Measurements from ENCODE around the gene NAV2.

The NAV2 gene

DNA sequence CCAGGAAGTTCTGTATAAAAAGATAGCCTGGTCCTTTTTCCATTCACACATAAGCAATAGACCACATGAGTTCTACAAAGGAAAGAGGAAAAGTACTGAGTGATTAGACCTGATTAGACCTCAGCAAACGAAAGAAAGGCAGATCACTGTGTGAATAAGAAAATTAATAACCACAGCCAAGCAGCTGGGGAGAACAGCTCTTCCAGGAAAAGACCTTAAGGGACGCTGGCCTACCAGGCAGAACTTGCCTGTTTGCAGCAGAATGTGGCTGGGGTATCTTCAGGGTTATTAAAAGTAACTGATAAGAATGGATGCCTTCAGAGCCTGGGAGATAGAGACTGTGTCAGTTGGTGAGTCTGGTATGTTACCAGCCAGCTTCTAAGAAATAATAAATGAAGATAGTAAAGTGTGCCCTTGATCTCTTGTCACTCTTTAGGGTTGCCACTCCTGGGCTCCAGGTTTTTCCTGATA is 274.7 kb downstream of the NAV2 start:
- no peaks in the 10 kb centered on the region for H3K9me3 ChIP-seq (ENCODE audit: insufficient read depth, low read depth, low read length)
- H3K23ac ChIP-seq (ENCODE audit: low read length) = no peak overlapping the region
- H4K91ac ChIP-seq (ENCODE audit: low read depth, low read length) = no peak overlapping the region
- H3K4me1 ChIP-seq (ENCODE audit: control insufficient read depth in 1 of 2, insufficient read depth in 2 of 2, low read length in 2 of 2) = peaks cover 2% of the 10 kb centered on the region in 2 experiments
- H3K36me3 ChIP-seq (ENCODE audit: control insufficient read depth in 1 of 2, insufficient read depth in 2 of 2, low read length in 2 of 2) = peaks cover 0 to 2% of the 10 kb centered on the region in 2 experiments
- no CpG with 5 or more reads among the region's 2 CpGs for WGBS (ENCODE audit: extremely low coverage, insufficient coverage, insufficient read length)
- no peak overlapping the region for H4K12ac ChIP-seq (ENCODE audit: low read depth, low read length)
- peak in 1 of 2 donors; percentile 34 for DNase-seq
- H2BK5ac ChIP-seq (ENCODE audit: low read depth, low read length, poor library complexity) = no peak overlapping the region
- no peak overlapping the region for H3K4ac ChIP-seq (ENCODE audit: low read depth, low read length)
- H3K27ac ChIP-seq (ENCODE audit: low read depth, low read length) = no peak overlapping the region
- no peak overlapping the region for H3K14ac ChIP-seq (ENCODE audit: low read length)
- H3K79me2 ChIP-seq (ENCODE audit: control insufficient read depth, insufficient read depth, low read length, poor library complexity) = no peaks in the 10 kb centered on the region
- no peak overlapping the region for H2BK12ac ChIP-seq (ENCODE audit: low read length)
- H2AK5ac ChIP-seq (ENCODE audit: low read length) = no peak overlapping the region
- H2AFZ ChIP-seq (ENCODE audit: insufficient read depth, low read length, poor library complexity) = no peak overlapping the region
- H3K9ac ChIP-seq (ENCODE audit: low read length) = no peak overlapping the region
- no peaks in the 10 kb centered on the region for H3K27me3 ChIP-seq (ENCODE audit: insufficient read depth, low read length)
- H4K8ac ChIP-seq (ENCODE audit: low read depth, low read length) = no peak overlapping the region
- H3K4me3 ChIP-seq (ENCODE audit: low read depth, low read length) = no peak overlapping the region
- no peaks in the 10 kb centered on the region for H3K79me1 ChIP-seq (ENCODE audit: low read length)
- H3K4me2 ChIP-seq (ENCODE audit: low read length) = no peak overlapping the region
- H2BK120ac ChIP-seq (ENCODE audit: insufficient read depth, low read length, poor library complexity) = no peak overlapping the region
- H3K18ac ChIP-seq (ENCODE audit: low read length) = no peak overlapping the region

- no peaks in the 10 kb centered on the region for H3K9me3 ChIP-seq (ENCODE audit: insufficient read depth, low read depth, low read length)
- peak overlapping the region; percentile 8 for H3K18ac ChIP-seq (ENCODE audit: low read length)
- H3K4me1 ChIP-seq (ENCODE audit: control insufficient read depth in 1 of 2, insufficient read depth in 2 of 2, low read length in 2 of 2) = no peaks in the 10 kb centered on the region
- H2AFZ ChIP-seq (ENCODE audit: insufficient read depth, low read length, poor library complexity) = no peak overlapping the region
- no peak overlapping the region for H2BK12ac ChIP-seq (ENCODE audit: low read length)
- no peak overlapping the region for H3K23ac ChIP-seq (ENCODE audit: low read length)
- no peak overlapping the region for H3K4ac ChIP-seq (ENCODE audit: low read depth, low read length)
- H2BK5ac ChIP-seq (ENCODE audit: low read depth, low read length, poor library complexity) = no peak overlapping the region
- no CpG with 5 or more reads among the region's 2 CpGs for WGBS (ENCODE audit: extremely low coverage, insufficient coverage, insufficient read length)
- no peak overlapping the region for H3K4me3 ChIP-seq (ENCODE audit: low read depth, low read length)
- H3K79me1 ChIP-seq (ENCODE audit: low read length) = no peaks in the 10 kb centered on the region
- no peak overlapping the region for H3K14ac ChIP-seq (ENCODE audit: low read length)
- H3K9ac ChIP-seq (ENCODE audit: low read length) = no peak overlapping the region
- H2AK5ac ChIP-seq (ENCODE audit: low read length) = no peak overlapping the region
- H3K79me2 ChIP-seq (ENCODE audit: control insufficient read depth, insufficient read depth, low read length, poor library complexity) = no peaks in the 10 kb centered on the region
- H3K27me3 ChIP-seq (ENCODE audit: insufficient read depth, low read length) = no peaks in the 10 kb centered on the region
- H2BK120ac ChIP-seq (ENCODE audit: insufficient read depth, low read length, poor library complexity) = no peak overlapping the region
- no peak overlapping the region for H4K91ac ChIP-seq (ENCODE audit: low read depth, low read length)
- DNase-seq = peak; percentile 80 to 90
- H4K12ac ChIP-seq (ENCODE audit: low read depth, low read length) = no peak overlapping the region
- H4K8ac ChIP-seq (ENCODE audit: low read depth, low read length) = no peak overlapping the region
- H3K36me3 ChIP-seq (ENCODE audit: control insufficient read depth in 1 of 2, insufficient read depth in 2 of 2, low read length in 2 of 2) = peaks cover 0 to 2% of the 10 kb centered on the region in 2 experiments
- H3K27ac ChIP-seq (ENCODE audit: low read depth, low read length) = no peak overlapping the region
- H3K4me2 ChIP-seq (ENCODE audit: low read length) = no peak overlapping the region
Observed at GRCh38 chr11:19988598-19988997, 276.0 kb downstream of the NAV2 start.

DNA sequence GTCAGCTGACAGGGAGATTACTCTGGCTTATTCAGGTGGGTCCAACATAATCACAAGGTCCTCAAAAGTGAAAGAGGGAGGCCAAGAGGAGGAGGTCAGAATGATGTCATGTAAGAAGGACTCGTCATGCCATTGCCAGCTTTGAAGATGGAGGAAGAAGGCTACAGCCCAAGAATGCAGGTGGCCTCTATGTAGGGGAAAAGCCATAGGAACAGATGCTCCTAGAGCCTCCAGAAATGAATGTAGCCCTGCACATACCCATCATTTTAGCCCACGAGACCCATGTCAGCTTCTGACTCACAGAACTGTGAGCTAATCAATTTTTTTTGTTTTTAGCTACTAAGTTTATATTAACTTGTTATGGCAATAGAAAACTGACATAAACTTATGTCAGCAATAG is 276.6 kb downstream of the NAV2 start:
- no peak overlapping the region for H2AK5ac ChIP-seq (ENCODE audit: low read length)

DNA sequence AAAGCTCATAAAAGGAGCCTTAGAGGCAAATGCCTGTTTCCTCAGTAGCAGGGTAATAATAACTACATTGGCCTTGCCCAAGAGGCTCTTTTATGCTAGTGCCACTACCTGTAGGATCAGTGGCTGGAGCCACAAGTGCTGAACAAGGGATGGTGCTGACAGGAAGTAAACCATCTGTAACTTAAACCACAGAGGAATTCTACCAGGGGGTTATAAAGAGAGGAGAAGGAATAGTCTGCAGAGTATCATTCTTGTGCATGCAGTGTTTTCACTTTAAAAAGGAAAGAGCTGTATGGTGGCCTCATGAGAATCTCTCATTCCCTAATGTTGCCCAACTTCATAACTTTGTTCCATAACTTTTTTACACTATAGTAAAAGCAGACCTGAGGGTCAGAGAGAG is 279.5 kb downstream of the NAV2 start:
- Histone ChIP-seq H4K8ac (ENCODE audit: low read depth, low read length) (no peak overlapping the region), H3K79me2 (ENCODE audit: control insufficient read depth, insufficient read depth, low read length, poor library complexity) (no peaks in the 10 kb centered on the region), H3K4me2 (ENCODE audit: low read length) (no peak overlapping the region), H3K9me3 (ENCODE audit: insufficient read depth, low read depth, low read length) (no peaks in the 10 kb centered on the region), H2BK120ac (ENCODE audit: insufficient read depth, low read length, poor library complexity) (no peak overlapping the region), H3K4ac (ENCODE audit: low read depth, low read length) (no peak overlapping the region), H3K14ac (ENCODE audit: low read length) (no peak overlapping the region), H3K36me3 (ENCODE audit: control insufficient read depth in 1 of 2, insufficient read depth in 2 of 2, low read length in 2 of 2) (no peaks in the 10 kb centered on the region), H4K91ac (ENCODE audit: low read depth, low read length) (no peak overlapping the region), H3K9ac (ENCODE audit: low read length) (no peak overlapping the region), H3K4me3 (ENCODE audit: low read depth, low read length) (no peak overlapping the region), H3K18ac (ENCODE audit: low read length) (no peak overlapping the region), H2AK5ac (ENCODE audit: low read length) (no peak overlapping the region), H2BK12ac (ENCODE audit: low read length) (no peak overlapping the region), H3K27ac (ENCODE audit: low read depth, low read length) (no peak overlapping the region), H3K23ac (ENCODE audit: low read length) (no peak overlapping the region), H3K27me3 (ENCODE audit: insufficient read depth, low read length) (no peaks in the 10 kb centered on the region), H2AFZ (ENCODE audit: insufficient read depth, low read length, poor library complexity) (no peak overlapping the region), H2BK5ac (ENCODE audit: low read depth, low read length, poor library complexity) (no peak overlapping the region), H3K4me1 (ENCODE audit: control insufficient read depth in 1 of 2, insufficient read depth in 2 of 2, low read length in 2 of 2) (peaks cover 3 to 16% of the 10 kb centered on the region in 2 experiments), H3K79me1 (ENCODE audit: low read length) (no peaks in the 10 kb centered on the region), H4K12ac (ENCODE audit: low read depth, low read length) (no peak overlapping the region)
- DNase-seq = no peak

More for the DNA sequence above, 276.6 kb downstream of the NAV2 start:
- no peak overlapping the region for H4K91ac ChIP-seq (ENCODE audit: low read depth, low read length)
- no peak overlapping the region for H4K12ac ChIP-seq (ENCODE audit: low read depth, low read length)
- no peak overlapping the region for H3K9ac ChIP-seq (ENCODE audit: low read length)
- H2BK5ac ChIP-seq (ENCODE audit: low read depth, low read length, poor library complexity) = no peak overlapping the region
- no peak overlapping the region for H3K23ac ChIP-seq (ENCODE audit: low read length)
- H3K79me2 ChIP-seq (ENCODE audit: control insufficient read depth, insufficient read depth, low read length, poor library complexity) = no peaks in the 10 kb centered on the region
- no peaks in the 10 kb centered on the region for H3K9me3 ChIP-seq (ENCODE audit: insufficient read depth, low read depth, low read length)
- no peak overlapping the region for H3K4ac ChIP-seq (ENCODE audit: low read depth, low read length)
- WGBS (ENCODE audit: extremely low coverage, insufficient coverage, insufficient read length) = no CpG with 5 or more reads among the region's 2 CpGs
- no peak overlapping the region for H3K14ac ChIP-seq (ENCODE audit: low read length)
- DNase-seq = peak; percentile 72 to 84
- H3K4me1 ChIP-seq (ENCODE audit: control insufficient read depth in 1 of 2, insufficient read depth in 2 of 2, low read length in 2 of 2) = no peaks in the 10 kb centered on the region
- H2BK12ac ChIP-seq (ENCODE audit: low read length) = no peak overlapping the region
- H3K18ac ChIP-seq (ENCODE audit: low read length) = no peak overlapping the region
- no peaks in the 10 kb centered on the region for H3K79me1 ChIP-seq (ENCODE audit: low read length)
- peaks cover 0 to 2% of the 10 kb centered on the region in 2 experiments for H3K36me3 ChIP-seq (ENCODE audit: control insufficient read depth in 1 of 2, insufficient read depth in 2 of 2, low read length in 2 of 2)
- no peaks in the 10 kb centered on the region for H3K27me3 ChIP-seq (ENCODE audit: insufficient read depth, low read length)
- H3K27ac ChIP-seq (ENCODE audit: low read depth, low read length) = no peak overlapping the region
- H2AFZ ChIP-seq (ENCODE audit: insufficient read depth, low read length, poor library complexity) = no peak overlapping the region
- no peak overlapping the region for H2BK120ac ChIP-seq (ENCODE audit: insufficient read depth, low read length, poor library complexity)
- H3K4me3 ChIP-seq (ENCODE audit: low read depth, low read length) = no peak overlapping the region
- H4K8ac ChIP-seq (ENCODE audit: low read depth, low read length) = no peak overlapping the region
- H3K4me2 ChIP-seq (ENCODE audit: low read length) = no peak overlapping the region

Measured in trophoblast cell (in vitro differentiated cells and primary cell).